OCI-M2 (cell line): Measurements from ENCODE around the gene PLA2G4F.

Source experiments
- DNase-seq: peaks from one replicate; lab custom pipeline; 2025; ENCODE audit not compliant: unreplicated experiment; lab: John Stamatoyannopoulos, UW

Gene PLA2G4F

GRCh38 chr15:42131826-42132806, 24.3 kb downstream of the PLA2G4F start:
- no peak for DNase-seq

- no peak for DNase-seq
These were observed 25.4 kb downstream of the PLA2G4F start for GRCh38 chr15:42131006-42131405.

GRCh38 chr15:42130246-42130986, 26.0 kb downstream of the PLA2G4F start:
- no peak for DNase-seq

- no peak for DNase-seq
These were observed 27.1 kb downstream of the PLA2G4F start for GRCh38 chr15:42129364-42129763.

- DNase-seq = no peak
These were observed 28.0 kb downstream of the PLA2G4F start for GRCh38 chr15:42128476-42128875.

GRCh38 chr15:42123546-42123945, 32.9 kb downstream of the PLA2G4F start:
- DNase-seq = no peak

GRCh38 chr15:42121682-42122081, 34.8 kb downstream of the PLA2G4F start:
- DNase-seq = no peak

- no peak for DNase-seq
These were observed 35.4 kb downstream of the PLA2G4F start for GRCh38 chr15:42121021-42121420.

- no peak for DNase-seq
These were observed 36.2 kb downstream of the PLA2G4F start for GRCh38 chr15:42120285-42120684.

- no peak for DNase-seq
These were observed 37.0 kb downstream of the PLA2G4F start for GRCh38 chr15:42119446-42119760.

- DNase-seq = no peak
These were observed 37.6 kb downstream of the PLA2G4F start for GRCh38 chr15:42118650-42119445.

- no peak for DNase-seq
These were observed 44.5 kb downstream of the PLA2G4F start for GRCh38 chr15:42111924-42112323.

- no peak for DNase-seq
These were observed 46.1 kb downstream of the PLA2G4F start for GRCh38 chr15:42110367-42110766.

- DNase-seq = no peak
These were observed 47.6 kb downstream of the PLA2G4F start for GRCh38 chr15:42108806-42109205.

- DNase-seq = no peak
These were observed 48.2 kb downstream of the PLA2G4F start for GRCh38 chr15:42108189-42108588.

- DNase-seq = no peak
These were observed 49.0 kb downstream of the PLA2G4F start for GRCh38 chr15:42107473-42107872.

GRCh38 chr15:42106288-42106687, 50.1 kb downstream of the PLA2G4F start:
- no peak for DNase-seq

GRCh38 chr15:42104095-42104891, 52.1 kb downstream of the PLA2G4F start:
- no peak for DNase-seq

- no peak for DNase-seq
These were observed 53.7 kb downstream of the PLA2G4F start for GRCh38 chr15:42102646-42103235.

- DNase-seq = no peak
These were observed 54.6 kb downstream of the PLA2G4F start for GRCh38 chr15:42101861-42102260.
